HCT116 (cell line): ENCODE results near the gene CCDC138. TPM values are rescaled to one million over a fixed set of nuclear protein-coding genes. Genes with fewer than 3 reads are reported as not detected.

ENCODE experiments used
- ATAC-seq: fragments of 200-7000 bp; cut with Tn5 transposase; 2 replicates; pipeline ENCODE4 v1.9.1; 2020; ENCODE audit warnings: mild to moderate bottlenecking, moderate library complexity
- Bru-seq: library from RNA; stranded (reverse); fragments of 400-500 nt; gene quantifications from one replicate; lab custom pipeline; 2021; lab: Mats Ljungman, UMichigan
- BruChase-seq, 2 experiments: library from RNA; stranded (reverse); fragments of 400-500 nt; gene quantifications; one replicate each; lab custom pipeline; 2021; lab: Mats Ljungman, UMichigan
- BruUV-seq: library from RNA; stranded (reverse); fragments of 400-500 nt; replicated peaks from 2 replicates; lab custom pipeline; 2021; lab: Mats Ljungman, UMichigan
- CTCF ChIA-PET: fragments of 300-600 bp; sonication (Branson Sonifier 250); formaldehyde crosslinking; loops from one replicate; lab custom pipeline; 2021; ENCODE audit warnings: antibody characterized with exemption; lab: Charles Lee
- POLR2A ChIA-PET: fragments of 300-600, 350-600 bp; sonication (Branson Sonifier 250); formaldehyde crosslinking; loops from one replicate; lab custom pipeline; 2021; ENCODE audit warnings: antibody characterized with exemption; lab: Charles Lee
- RAD21 ChIA-PET, 2 experiments: fragments of 300-600 bp; sonication (Branson Sonifier 250); formaldehyde crosslinking; loops; one replicate each; lab custom pipeline; 2023; ENCODE audit warnings: low total read pairs in 2 of 2; ENCODE audit not compliant: uncharacterized antibody in 2 of 2, unreplicated experiment in 2 of 2, low non-redundant PET in 1 of 2; lab: Charles Lee
- DNase-seq: peaks from one replicate; pipeline ENCODE4 v3.0.0-alpha.2; 2010; ENCODE audit warnings: low read depth, low spot score
- H2AFZ ChIP-seq: fragments of 200-600 bp; shearing (Covaris generic), sonication (generic); 2 replicates; pipeline ENCODE4 v1.6.1; 2017; ENCODE audit warnings: low read depth, mixed run types, mixed read lengths, antibody characterized with exemption, low read length; ENCODE audit not compliant: poor library complexity, severe bottlenecking
- H3K27ac ChIP-seq: 2 replicates; pipeline ENCODE4 v1.5.1; 2012; ENCODE audit warnings: low read depth, low read length
- H3K27me3 ChIP-seq: fragments of 200-600 bp; sonication (generic); 2 replicates; pipeline ENCODE4 v1.6.1; 2016; ENCODE audit warnings: mixed run types, low read length, mixed read lengths; ENCODE audit not compliant: insufficient read depth
- H3K36me3 ChIP-seq, 2 experiments: fragments of 200-500 bp in 1 of 2; fragments of 200-600 bp in 1 of 2; sonication (Bioruptor generic) in 1 of 2; sonication (generic) in 1 of 2; 2 replicates each; pipeline versions ENCODE4 v1.5.1 to v1.6.1; 2014 to 2016; ENCODE audit warnings: low read length in 2 of 2, inconsistent platforms in 1 of 2, mixed read lengths in 1 of 2, mixed run types in 1 of 2; ENCODE audit not compliant: insufficient read depth in 2 of 2, control insufficient read depth in 1 of 2
- H3K4me1 ChIP-seq, 2 experiments: fragments of 200-600 bp in 1 of 2; sonication (generic) in 1 of 2; 2 replicates each; pipeline versions ENCODE4 v1.5.1 to v1.6.1; 2012 to 2017; ENCODE audit warnings: low read length in 2 of 2, inconsistent platforms in 1 of 2, mild to moderate bottlenecking in 1 of 2, mixed read lengths in 1 of 2, mixed run types in 1 of 2, moderate library complexity in 1 of 2; ENCODE audit not compliant: insufficient read depth in 2 of 2, control insufficient read depth in 1 of 2
- H3K4me2 ChIP-seq: fragments of 200-600 bp; sonication (generic); 2 replicates; pipeline ENCODE4 v1.6.1; 2017; ENCODE audit warnings: mixed run types, low read length, mixed read lengths
- H3K4me3 ChIP-seq, 2 experiments: fragments of 200-600 bp in 1 of 2; sonication (generic) in 1 of 2; replicated peaks in 1 of 2; 2 replicates each; pipeline ENCODE4 v1.5.1; 2011 to 2016; ENCODE audit warnings: low read length in 2 of 2, control low read depth in 1 of 2, low read depth in 1 of 2, mild to moderate bottlenecking in 1 of 2, mixed read lengths in 1 of 2, mixed run types in 1 of 2
- H3K79me2 ChIP-seq: fragments of 200-600 bp; sonication (generic); 2 replicates; pipeline ENCODE4 v1.6.1; 2017; ENCODE audit warnings: mild to moderate bottlenecking, mixed run types, low read length, moderate library complexity, mixed read lengths; ENCODE audit not compliant: insufficient read depth
- H3K9ac ChIP-seq: fragments of 200-600 bp; sonication (generic); 2 replicates; pipeline ENCODE4 v1.6.1; 2016; ENCODE audit warnings: low read length, mixed read lengths
- H3K9me2 ChIP-seq: fragments of 200-600 bp; sonication (generic), shearing (Covaris generic); 2 replicates; pipeline ENCODE4 v1.6.1; 2017; ENCODE audit warnings: mixed run types, mild to moderate bottlenecking, moderate library complexity; ENCODE audit not compliant: insufficient read depth
- H3K9me3 ChIP-seq, 2 experiments: fragments of 200-500 bp in 1 of 2; fragments of 200-600 bp in 1 of 2; sonication (Bioruptor generic) in 1 of 2; sonication (generic) in 1 of 2; 2 replicates each; pipeline ENCODE4 v1.6.1; 2014 to 2017; ENCODE audit warnings: low read length in 2 of 2, mixed read lengths in 2 of 2, inconsistent platforms in 1 of 2, low read depth in 1 of 2, mild to moderate bottlenecking in 1 of 2, mixed run types in 1 of 2, moderate library complexity in 1 of 2; ENCODE audit not compliant: control insufficient read depth in 1 of 2, insufficient read depth in 1 of 2
- H4K20me1 ChIP-seq: fragments of 200-600 bp; sonication (generic), shearing (Covaris generic); 2 replicates; pipeline ENCODE4 v1.6.1; 2017; ENCODE audit warnings: mixed run types, mild to moderate bottlenecking, moderate library complexity; ENCODE audit not compliant: insufficient read depth
- ATF3 ChIP-seq: IDR thresholded peaks from 2 replicates; pipeline ENCODE4 v1.6.1; 2012
- CBX3 ChIP-seq: IDR thresholded peaks from 2 replicates; pipeline ENCODE4 v1.6.1; 2012; ENCODE audit warnings: low read depth
- CEBPB ChIP-seq: IDR thresholded peaks from 2 replicates; pipeline ENCODE4 v1.6.1; 2012; ENCODE audit warnings: low read depth
- CTCF ChIP-seq, 3 experiments: fragments of 200-600 bp in 1 of 3; sonication (generic) in 1 of 3; IDR thresholded peaks in 2 of 3; conservative IDR thresholded peaks in 1 of 3; 2 replicates each; pipeline ENCODE4 v1.5.1; 2012 to 2017; ENCODE audit warnings: low read depth in 2 of 3, low read length in 2 of 3, antibody characterized with exemption in 1 of 3, borderline replicate concordance in 1 of 3, control low read depth in 1 of 3, mild to moderate bottlenecking in 1 of 3, mixed read lengths in 1 of 3, mixed run types in 1 of 3, moderate library complexity in 1 of 3; ENCODE audit not compliant: insufficient read depth in 1 of 3
- EGR1 ChIP-seq: IDR thresholded peaks from 2 replicates; pipeline ENCODE4 v1.6.1; 2012; ENCODE audit warnings: low read depth
- ELF1 ChIP-seq: IDR thresholded peaks from 2 replicates; pipeline ENCODE4 v1.6.1; 2012; ENCODE audit warnings: low read depth, borderline replicate concordance
- EZH2 ChIP-seq: fragments of 200-600 bp; sonication (generic); IDR thresholded peaks from 2 replicates; pipeline ENCODE4 v1.6.1; 2017; ENCODE audit warnings: antibody characterized with exemption, mixed run types
- EZH2phosphoT487 ChIP-seq: fragments of 200-600 bp; IDR thresholded peaks from 2 replicates; pipeline ENCODE4 v1.6.1; 2018; ENCODE audit warnings: antibody characterized with exemption, borderline replicate concordance
- JUND ChIP-seq: IDR thresholded peaks from 2 replicates; pipeline ENCODE4 v1.6.1; 2012
- POLR2A ChIP-seq: IDR thresholded peaks from 2 replicates; pipeline ENCODE4 v1.7.0; 2011; ENCODE audit warnings: borderline replicate concordance; ENCODE audit not compliant: insufficient read depth, insufficient read length; ENCODE audit errors: extremely low read depth
- REST ChIP-seq: IDR thresholded peaks from 2 replicates; pipeline ENCODE4 v1.6.1; 2012; ENCODE audit warnings: low read depth
- SRF ChIP-seq: IDR thresholded peaks from 2 replicates; pipeline ENCODE4 v1.6.1; 2012; ENCODE audit warnings: low read depth
- TCF7L2 ChIP-seq: IDR thresholded peaks from 2 replicates; pipeline ENCODE4 v1.7.0; 2011; ENCODE audit warnings: borderline replicate concordance, inconsistent platforms; ENCODE audit not compliant: insufficient read depth, insufficient read length; ENCODE audit errors: extremely low read depth
- YY1 ChIP-seq: IDR thresholded peaks from 2 replicates; pipeline ENCODE4 v1.6.1; 2011; ENCODE audit warnings: low read length, low read depth, moderate library complexity, mild to moderate bottlenecking; ENCODE audit not compliant: insufficient replicate concordance; ENCODE audit errors: extremely low read depth
- ZBTB33 ChIP-seq: IDR thresholded peaks from 2 replicates; pipeline ENCODE4 v1.6.1; 2011; ENCODE audit warnings: mild to moderate bottlenecking, low read length, moderate library complexity; ENCODE audit not compliant: insufficient replicate concordance; ENCODE audit errors: extremely low read depth
- ZFX ChIP-seq: fragments of 450-650 bp; IDR thresholded peaks from 2 replicates; pipeline ENCODE4 v1.6.1; 2017
- intact Hi-C: fragments of 100-400 bp; cut with micrococcal nuclease; formaldehyde crosslinking; loops from 2 replicates; pipeline ENCODE4 v1.10.0; 2022
- long read RNA-seq: library from polyadenylated mRNA; unstranded; transcript quantifications from one replicate; pipeline ENCODE4 v2.0.0, GENCODE V29; 2021; ENCODE audit not compliant: unreplicated experiment
- polyA plus RNA-seq: library from polyadenylated mRNA; unstranded; fragments of >200 nt; gene quantifications from 2 replicates; pipeline ENCODE4 v1.2.1, GENCODE V29; 2012; ENCODE audit warnings: missing spikeins
- total RNA-seq: library from RNA; stranded (reverse); gene quantifications from one replicate; pipeline ENCODE4 v1.2.1, GENCODE V29; 2021; ENCODE audit not compliant: unreplicated experiment

Gene CCDC138
- 13.4 TPM for total RNA-seq
- 1.9 and 4.2 TPM in 2 replicates for polyA plus RNA-seq
- Bru-seq, nascent RNA, result percentile 71 among the genes with signal in this experiment
- BruChase-seq, experiment 1, labeled RNA remaining after a 6-hour chase, result percentile 64 among the genes with signal in this experiment
- BruChase-seq, experiment 2, labeled RNA remaining after a 2-hour chase, result percentile 71 among the genes with signal in this experiment
- long read RNA-seq, partial matches to known transcripts, result 0 of 29 reads
- long read RNA-seq, other reads (novel, unspliced or antisense), result 26 of 29 reads

GRCh38 chr2:108786354-108787215, at the start of gene CCDC138:
Gene CCDC138 (plus strand): TSS chr2:108786771. CDS start chr2:108786823, 52 bp downstream.
- H3K27ac ChIP-seq, result peak within 1 kb of the TSS; percentile 72
- POLR2A ChIA-PET, result no interaction called here
- H2AFZ ChIP-seq, result no peak within 1 kb of the TSS
- TF ChIP-seq CTCF (IDR thresholded peaks at IDR 0.05 in 2 of 3, conservative IDR thresholded peaks at IDR 0.05 in 1 of 3; ENCODE audit: borderline replicate concordance in 1 of 3, insufficient read depth in 1 of 3, low read depth in 2 of 3, low read length in 2 of 3) (no peak), TCF7L2 (peak; percentile 57), ZBTB33 (no peak), CEBPB (no peak), JUND (no peak), EZH2 (no peak), ZFX (peak; percentile 82; the same call in 1 of the 2 replicates), POLR2A (peak; percentile 75), EZH2phosphoT487 (no peak), YY1 (peak; percentile 21), REST (no peak), ATF3 (no peak), SRF (no peak), EGR1 (no peak), ELF1 (no peak), CBX3 (no peak)

More at GRCh38 chr2:108786354-108787215, at the start of gene CCDC138:
- Histone ChIP-seq H3K9me3 (no peaks in the 10 kb centered on the region), H3K79me2 (peaks cover 32% of the 10 kb centered on the region), H3K36me3 (peaks cover 20 to 21% of the 10 kb centered on the region in 2 experiments; a peak in 3 of 4 replicates), H3K27me3 (no peaks in the 10 kb centered on the region), H3K4me1 (peaks cover 6 to 19% of the 10 kb centered on the region in 2 experiments; a peak in 2 of 4 replicates), H3K9me2 (no peaks in the 10 kb centered on the region), H4K20me1 (no peaks in the 10 kb centered on the region), H3K4me3 (peak within 1 kb of the TSS; percentile 80 to 81), H3K4me2 (peak within 1 kb of the TSS; percentile 99), H3K9ac (peak within 1 kb of the TSS; percentile 85)
- DNase-seq, result peak; percentile 68
- CTCF ChIA-PET, result no interaction called here
- intact Hi-C loops, result loop anchor here (10.0 kb wide), 1 partner anchor 198 kb away; the partner anchor contains the start of gene EDAR
- peak; percentile 95 for ATAC-seq
- BruUV-seq, result no TSS peak
- RAD21 ChIA-PET, result no interaction called here
